ENCODE measurements around the gene CCNL2.
"Not testable (repeated sequence)": the region's sequence is repeated elsewhere in the genome, so short reads cannot be mapped to it uniquely, and the experiment has no call there.

Gene CCNL2

GRCh38 chr1:1399872-1400575 is 889 bp upstream of the CCNL2 start:
- DNase-seq (ENCODE audit: low read depth in 2 of 2) = no peak

- DNase-seq (ENCODE audit: low read depth in 2 of 2) = no peak
Observed at GRCh38 chr1:1398677-1399186, 403 bp downstream of the CCNL2 start.

- DNase-seq (ENCODE audit: low read depth in 2 of 2) = no peak
Observed at GRCh38 chr1:1397839-1398523, 1.2 kb downstream of the CCNL2 start.

GRCh38 chr1:1395166-1395565 is 4.0 kb downstream of the CCNL2 start:
- no peak for DNase-seq (ENCODE audit: low read depth in 2 of 2)

GRCh38 chr1:1394116-1394515 is 5.0 kb downstream of the CCNL2 start:
- DNase-seq (ENCODE audit: low read depth in 2 of 2) = no peak

- no peak for DNase-seq (ENCODE audit: low read depth in 2 of 2)
Observed at GRCh38 chr1:1393428-1393827, 5.7 kb downstream of the CCNL2 start.

GRCh38 chr1:1393014-1393413 is 6.1 kb downstream of the CCNL2 start:
- no peak for DNase-seq (ENCODE audit: low read depth in 2 of 2)

DNA sequence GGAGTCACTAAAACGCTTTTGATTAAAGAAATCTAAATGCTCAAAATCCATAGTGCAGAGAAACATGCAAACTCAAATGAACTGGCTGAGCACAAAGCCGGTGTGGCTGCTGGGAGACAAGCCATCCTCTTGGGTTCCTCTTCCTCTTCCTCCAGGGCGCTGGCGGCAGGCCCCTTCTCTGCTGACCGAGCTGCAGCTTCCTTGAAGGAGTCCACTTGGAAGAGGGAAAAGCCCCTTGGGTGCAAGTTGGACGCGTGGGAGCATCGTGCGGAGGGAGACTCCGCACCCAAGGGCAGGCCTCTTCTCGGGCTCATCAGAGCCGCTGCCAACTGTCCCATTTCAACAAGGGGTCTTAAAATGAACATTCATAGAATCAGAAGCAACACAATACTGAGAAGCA is 7.9 kb downstream of the CCNL2 start:
- DNase-seq (ENCODE audit: low read depth in 2 of 2) = no peak

DNA sequence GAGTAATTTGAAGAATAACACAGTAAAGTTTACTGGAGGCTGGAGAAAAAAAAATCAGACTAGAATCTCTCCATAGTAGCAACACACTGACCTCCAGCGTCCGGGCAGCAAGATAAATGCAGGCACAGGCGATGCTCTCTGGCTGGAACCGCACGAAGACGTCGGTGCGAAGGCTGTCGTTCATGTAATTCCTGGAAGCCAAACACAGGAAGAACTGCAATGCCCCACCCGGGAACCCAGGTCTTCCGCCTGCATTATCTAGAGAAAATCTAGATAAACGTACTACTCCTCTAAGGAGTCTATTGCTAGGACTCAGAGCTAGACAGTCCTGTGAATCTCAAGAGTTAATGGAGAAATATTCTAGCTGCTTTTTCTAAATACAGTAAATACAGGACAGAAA is 8.5 kb downstream of the CCNL2 start:
- no peak for DNase-seq (ENCODE audit: low read depth in 2 of 2)

- no peak for DNase-seq (ENCODE audit: low read depth in 2 of 2)
Observed at GRCh38 chr1:1388078-1388472, 11.1 kb downstream of the CCNL2 start.

GRCh38 chr1:1387098-1388077 is 11.7 kb downstream of the CCNL2 start:
- no peak for DNase-seq (ENCODE audit: low read depth in 2 of 2)

- no peak for DNase-seq (ENCODE audit: low read depth in 2 of 2)
Observed at GRCh38 chr1:1385931-1386330, 13.2 kb downstream of the CCNL2 start.

- not testable (repeated sequence) for DNase-seq (ENCODE audit: low read depth in 2 of 2)
Observed at GRCh38 chr1:1385339-1385738, 13.8 kb downstream of the CCNL2 start.

- no peak for DNase-seq (ENCODE audit: low read depth in 2 of 2)
Observed at GRCh38 chr1:1381294-1381693, 17.8 kb downstream of the CCNL2 start.

- DNase-seq (ENCODE audit: low read depth in 2 of 2) = no peak
Observed at GRCh38 chr1:1380860-1381259, 18.3 kb downstream of the CCNL2 start.

- DNase-seq (ENCODE audit: low read depth in 2 of 2) = no peak
Observed at GRCh38 chr1:1377540-1378205, 21.5 kb downstream of the CCNL2 start.

DNA sequence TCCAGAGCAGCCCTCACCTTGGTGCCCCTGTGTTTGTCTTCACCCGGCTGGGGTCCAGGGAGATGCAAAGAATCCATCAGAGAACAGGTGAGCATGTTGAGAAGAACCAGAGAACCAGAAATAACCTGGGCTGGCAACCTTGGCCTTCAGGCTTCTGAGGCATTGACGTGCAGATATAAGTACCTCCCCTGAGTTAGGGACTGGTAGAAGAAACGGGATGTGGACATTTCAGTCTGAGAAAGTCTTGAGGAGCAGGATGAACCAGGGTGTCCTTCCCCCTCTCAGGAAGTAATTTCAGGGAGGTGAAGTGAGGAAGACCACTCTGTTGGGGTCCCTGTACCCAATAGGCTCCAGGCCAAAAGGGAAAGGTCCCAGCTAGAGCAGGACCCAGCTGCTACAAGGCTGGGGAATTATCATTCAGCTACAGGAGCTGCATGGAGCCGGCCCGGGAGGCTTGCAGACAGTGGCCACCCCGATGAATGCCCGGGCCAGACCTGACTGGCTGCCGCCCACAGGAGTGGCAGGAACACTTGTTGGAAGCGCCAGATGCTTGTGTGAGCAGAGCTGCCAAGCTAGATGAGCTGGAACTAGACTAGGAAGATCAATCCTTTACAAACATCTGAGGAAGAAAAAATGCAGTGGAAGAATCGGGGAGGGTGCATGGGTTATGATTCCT is 22.4 kb downstream of the CCNL2 start:
- no peak for DNase-seq (ENCODE audit: low read depth in 2 of 2)

GRCh38 chr1:1374929-1375662 is 24.0 kb downstream of the CCNL2 start, which contains the start of gene AURKAIP1:
Gene AURKAIP1, minus strand, starts transcription at chr1:1375207. Its CDS starts 451 bp downstream, at chr1:1374756.
- DNase-seq (ENCODE audit: low read depth in 2 of 2) = peak; percentile 90 to 92

DNA sequence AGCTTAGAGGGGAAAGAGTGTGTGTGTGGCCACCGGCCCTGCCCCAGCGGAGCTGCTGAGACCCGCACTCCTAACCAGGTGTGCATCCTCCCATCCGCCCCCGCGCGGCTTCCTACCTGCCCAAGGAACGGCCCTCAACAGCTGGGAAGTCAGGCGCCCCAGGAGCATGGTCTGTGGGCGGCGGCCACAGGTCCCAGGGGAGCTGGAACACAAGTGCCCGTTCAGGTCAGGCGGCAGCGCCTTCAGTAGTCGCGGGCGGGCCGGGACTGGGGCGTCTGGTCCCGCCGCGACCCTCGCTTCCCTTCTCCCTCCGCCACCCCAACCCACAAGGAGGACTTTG is 24.6 kb downstream of the CCNL2 start:
- DNase-seq (ENCODE audit: low read depth in 2 of 2) = no peak
